ENCODE data around the gene DBT.

The DBT gene

GRCh38 chr1:100232156-100232555 is 17.5 kb downstream of the DBT start:
- no peak overlapping the region for H3K4me3 ChIP-seq (ENCODE audit: low read depth, low read length)
- DNase-seq (ENCODE audit: low read depth): no peak
- TF ChIP-seq POLR2A (IDR thresholded peaks at IDR 0.05; ENCODE audit: extremely low read depth, insufficient read length): no peak
- no peak for TF ChIP-seq MAX (IDR thresholded peaks at IDR 0.05; ENCODE audit: low read depth, low read length)
- TF ChIP-seq MYC (IDR thresholded peaks at IDR 0.05; ENCODE audit: low read depth, low read length): no peak
- no peak for TF ChIP-seq CTCF (IDR thresholded peaks at IDR 0.05; ENCODE audit: low read depth, low read length)

- H3K4me3 ChIP-seq (ENCODE audit: low read depth, low read length): no peak overlapping the region
- TF ChIP-seq MYC (IDR thresholded peaks at IDR 0.05; ENCODE audit: low read depth, low read length) (no peak), POLR2A (IDR thresholded peaks at IDR 0.05; ENCODE audit: extremely low read depth, insufficient read length) (no peak), MAX (IDR thresholded peaks at IDR 0.05; ENCODE audit: low read depth, low read length) (no peak), CTCF (IDR thresholded peaks at IDR 0.05; ENCODE audit: low read depth, low read length) (no peak)
These were observed 17.9 kb downstream of the DBT start for GRCh38 chr1:100231721-100232120.

GRCh38 chr1:100230765-100231164 is 18.9 kb downstream of the DBT start:
- H3K4me3 ChIP-seq (ENCODE audit: low read depth, low read length): no peak overlapping the region
- no peak for DNase-seq (ENCODE audit: low read depth)
- no peak for TF ChIP-seq MAX (IDR thresholded peaks at IDR 0.05; ENCODE audit: low read depth, low read length)
- TF ChIP-seq CTCF (IDR thresholded peaks at IDR 0.05; ENCODE audit: low read depth, low read length): no peak
- TF ChIP-seq MYC (IDR thresholded peaks at IDR 0.05; ENCODE audit: low read depth, low read length): no peak
- TF ChIP-seq POLR2A (IDR thresholded peaks at IDR 0.05; ENCODE audit: extremely low read depth, insufficient read length): no peak

More at GRCh38 chr1:100231721-100232120, 17.9 kb downstream of the DBT start:
- DNase-seq (ENCODE audit: low read depth): no peak

- no peak for TF ChIP-seq POLR2A (IDR thresholded peaks at IDR 0.05; ENCODE audit: extremely low read depth, insufficient read length)
- TF ChIP-seq MAX (IDR thresholded peaks at IDR 0.05; ENCODE audit: low read depth, low read length): no peak
- no peak for TF ChIP-seq MYC (IDR thresholded peaks at IDR 0.05; ENCODE audit: low read depth, low read length)
- DNase-seq (ENCODE audit: low read depth): no peak
- no peak overlapping the region for H3K4me3 ChIP-seq (ENCODE audit: low read depth, low read length)
These were observed 19.8 kb downstream of the DBT start for GRCh38 chr1:100229681-100230443.

- no peak for DNase-seq (ENCODE audit: low read depth)
- no peak overlapping the region for H3K4me3 ChIP-seq (ENCODE audit: low read depth, low read length)
- TF ChIP-seq MYC (IDR thresholded peaks at IDR 0.05; ENCODE audit: low read depth, low read length) (no peak), POLR2A (IDR thresholded peaks at IDR 0.05; ENCODE audit: extremely low read depth, insufficient read length) (no peak), CTCF (IDR thresholded peaks at IDR 0.05; ENCODE audit: low read depth, low read length) (no peak), MAX (IDR thresholded peaks at IDR 0.05; ENCODE audit: low read depth, low read length) (no peak)
These were observed 27.2 kb downstream of the DBT start for GRCh38 chr1:100222428-100222827.

GRCh38 chr1:100219883-100220282 is 29.8 kb downstream of the DBT start:
- no peak overlapping the region for H3K4me3 ChIP-seq (ENCODE audit: low read depth, low read length)
- TF ChIP-seq MYC (IDR thresholded peaks at IDR 0.05; ENCODE audit: low read depth, low read length): no peak
- TF ChIP-seq POLR2A (IDR thresholded peaks at IDR 0.05; ENCODE audit: extremely low read depth, insufficient read length): no peak
- no peak for TF ChIP-seq MAX (IDR thresholded peaks at IDR 0.05; ENCODE audit: low read depth, low read length)
- TF ChIP-seq CTCF (IDR thresholded peaks at IDR 0.05; ENCODE audit: low read depth, low read length): no peak
- DNase-seq (ENCODE audit: low read depth): peak; percentile 63

Measured in NB4 (cell line).